CD4-positive, alpha-beta T cell treated with Interleukin-6 at 100 ng/mL for 8 hours (primary cell): ENCODE measurements around the gene AVL9.
A peak's percentile ranks its signal among the peaks of the same experiment; 100 is the strongest.
"Not testable (repeated sequence)": the region's sequence is repeated elsewhere in the genome, so short reads cannot be mapped to it uniquely, and the experiment has no call there.

ENCODE experiments used
- DNase-seq: peaks from one replicate; pipeline ENCODE4 v3.0.0-alpha.2; 2020; ENCODE audit warnings: mixed read lengths, low spot score

The AVL9 gene

GRCh38 chr7:32496052-32496813 is 944 bp downstream of the AVL9 start:
- no peak for DNase-seq

DNA sequence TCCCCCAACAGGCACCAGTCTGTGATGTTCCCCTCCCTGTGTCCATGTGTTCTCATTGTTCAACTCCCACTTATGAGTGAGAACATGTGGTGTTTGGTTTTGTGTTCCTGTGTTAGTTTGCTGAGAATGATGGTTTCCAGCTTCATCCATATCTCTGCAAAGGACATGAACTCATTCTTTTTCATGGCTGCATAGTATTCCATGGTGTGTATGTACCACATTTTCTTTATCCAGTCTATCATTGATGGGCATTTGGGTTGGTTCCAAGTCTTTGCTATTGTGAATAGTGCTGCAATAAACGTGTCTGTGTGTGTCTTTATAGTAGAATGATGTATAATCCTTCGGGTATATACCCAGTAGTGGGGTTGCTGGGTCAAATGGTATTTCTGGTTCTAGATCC is 4.5 kb downstream of the AVL9 start:
- DNase-seq = not testable (repeated sequence)

- DNase-seq = not testable (repeated sequence)
Observed at GRCh38 chr7:32500216-32500615, 4.9 kb downstream of the AVL9 start.

DNA sequence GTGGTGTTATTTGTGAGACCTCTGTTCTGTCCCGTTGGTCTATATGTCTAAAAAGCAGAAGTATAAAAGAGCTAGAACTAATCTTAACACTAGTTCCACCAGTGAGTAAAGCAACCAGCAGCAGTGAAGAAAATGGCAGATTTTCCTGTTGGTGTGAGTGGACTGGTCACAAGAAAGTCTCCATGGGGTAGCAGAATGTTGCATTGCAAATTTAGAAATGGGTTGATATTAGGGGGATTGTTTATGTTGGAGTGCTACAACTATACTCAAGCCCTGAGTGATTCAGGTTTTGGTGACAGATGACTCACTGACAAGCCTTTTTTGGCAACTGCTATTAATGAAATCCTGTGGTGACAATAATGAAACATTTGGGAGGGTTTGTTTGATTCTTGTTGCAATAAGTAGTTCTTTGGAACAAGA is 5.6 kb downstream of the AVL9 start:
- DNase-seq = no peak

DNA sequence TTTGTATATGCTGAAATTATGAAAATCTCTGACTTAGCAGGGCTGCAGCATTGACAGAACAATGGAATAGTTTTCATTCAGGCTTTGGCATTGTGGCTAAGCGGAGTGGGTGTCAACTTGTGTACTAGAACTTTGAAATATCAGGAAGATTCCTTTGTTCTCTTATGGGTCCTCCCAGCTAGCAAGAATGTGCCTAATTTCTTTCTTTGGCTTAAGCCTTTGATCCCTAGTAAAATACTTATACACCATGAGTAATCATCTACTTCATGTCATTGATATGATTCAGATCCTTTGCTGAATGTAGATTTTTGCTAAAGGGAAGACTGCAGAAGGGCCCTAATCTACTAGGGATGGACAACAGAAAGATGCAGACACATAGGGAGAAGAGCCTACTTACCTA is 6.2 kb downstream of the AVL9 start:
- no peak for DNase-seq

DNA sequence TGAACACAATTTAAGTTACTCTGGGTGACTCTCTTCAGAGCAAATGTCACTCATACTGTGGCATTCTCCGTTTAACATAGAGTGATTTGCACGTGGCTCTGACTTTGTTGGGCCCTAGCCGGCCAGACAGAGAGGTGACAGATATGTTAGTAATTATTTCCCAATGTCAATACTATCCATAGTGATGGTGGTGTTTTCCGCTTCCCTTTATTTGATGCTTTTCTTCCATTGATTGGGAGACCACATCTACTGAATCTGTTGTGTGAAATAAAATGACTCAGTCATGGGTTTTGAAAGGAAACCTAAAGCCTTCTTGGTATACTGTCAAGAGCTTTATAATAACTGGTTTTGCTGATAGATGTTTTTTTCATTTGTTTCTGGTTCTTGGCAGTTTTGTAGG is 7.4 kb downstream of the AVL9 start:
- DNase-seq = no peak

- no peak for DNase-seq
Observed at GRCh38 chr7:32506266-32507054, 11.2 kb downstream of the AVL9 start.

DNA sequence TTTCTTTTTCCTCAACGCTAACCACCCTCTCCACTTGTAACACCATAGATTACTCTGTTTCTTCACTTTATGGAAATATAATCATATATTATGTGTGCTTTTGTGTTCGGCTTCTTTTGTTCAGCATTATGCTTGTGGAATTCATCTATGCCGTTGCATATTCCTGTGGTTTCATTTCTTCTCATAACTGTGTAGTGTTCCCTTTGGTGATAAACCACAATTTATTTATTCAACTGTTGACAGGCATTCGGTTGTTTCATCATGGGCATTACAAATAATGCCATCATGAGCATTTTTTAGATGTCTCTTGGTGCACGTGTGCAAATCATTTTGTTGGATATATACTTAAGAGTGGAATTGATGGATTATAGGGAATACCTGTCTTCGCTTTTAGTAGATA is 12.1 kb downstream of the AVL9 start:
- DNase-seq = no peak

DNA sequence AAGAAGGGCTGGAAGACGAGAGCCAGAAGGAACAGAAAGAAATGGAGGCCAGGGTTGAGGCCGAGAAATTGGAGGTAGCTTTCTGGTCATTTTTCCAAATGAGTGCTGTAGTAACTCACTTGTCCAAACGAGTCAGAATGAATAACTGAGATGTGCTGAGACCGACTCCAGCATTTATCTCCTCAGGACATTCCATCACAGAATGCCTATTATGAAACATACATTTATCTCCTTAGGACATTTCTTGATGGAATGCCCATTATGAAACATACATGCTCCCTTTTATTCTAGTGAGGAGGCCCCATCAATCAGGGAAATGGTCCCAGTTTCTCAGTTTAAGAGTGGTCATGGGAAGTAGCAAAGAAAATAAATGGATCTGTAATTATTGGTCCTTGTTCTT is 16.5 kb downstream of the AVL9 start:
- DNase-seq = no peak

DNA sequence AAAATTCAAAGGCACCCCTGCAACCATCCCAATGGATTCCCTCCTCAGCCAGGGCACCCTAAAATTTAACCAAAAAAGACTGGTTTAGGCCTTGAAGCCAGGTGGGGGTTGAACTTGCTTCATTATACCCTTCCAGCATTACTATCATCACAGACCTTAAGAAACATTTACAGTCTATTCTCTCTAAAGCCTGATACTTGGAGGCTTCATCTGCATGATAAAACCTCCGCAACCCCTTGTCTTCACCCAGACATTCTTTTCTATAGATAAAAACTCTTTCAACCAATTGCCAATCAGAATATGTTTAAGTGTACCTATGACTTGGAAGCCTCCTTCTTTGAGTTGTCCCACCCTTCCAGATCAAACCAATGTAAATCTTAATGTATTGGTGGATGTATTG is 17.9 kb downstream of the AVL9 start:
- DNase-seq = no peak

- DNase-seq = peak; percentile 17
Observed at GRCh38 chr7:32515890-32516550, 20.7 kb downstream of the AVL9 start.

DNA sequence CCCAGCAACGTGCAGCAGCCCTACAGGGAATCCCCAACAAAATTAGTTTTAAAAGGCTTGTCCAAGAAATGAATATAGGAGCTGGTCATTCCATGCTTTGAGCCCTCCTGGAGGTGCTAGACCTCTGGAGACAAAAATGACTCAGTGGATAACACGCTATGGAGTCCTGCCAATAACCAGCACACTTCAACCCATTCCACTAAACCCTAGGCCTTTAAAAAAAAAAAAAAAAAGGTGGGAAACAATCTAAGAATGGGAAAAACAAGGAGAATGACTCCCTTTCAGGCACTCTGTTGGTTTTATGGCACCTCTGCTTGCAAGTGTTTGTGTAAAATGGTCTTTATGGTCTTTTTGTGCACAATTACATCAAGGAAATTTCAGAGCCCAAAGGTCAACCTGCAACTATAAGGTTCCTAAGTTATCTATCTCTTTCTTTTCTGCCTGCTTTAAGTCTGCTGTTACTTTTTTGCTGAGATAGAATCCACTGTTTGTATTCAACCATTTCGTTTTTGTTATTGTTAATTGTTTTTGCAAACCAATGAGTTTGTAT is 21.3 kb downstream of the AVL9 start:
- no peak for DNase-seq

DNA sequence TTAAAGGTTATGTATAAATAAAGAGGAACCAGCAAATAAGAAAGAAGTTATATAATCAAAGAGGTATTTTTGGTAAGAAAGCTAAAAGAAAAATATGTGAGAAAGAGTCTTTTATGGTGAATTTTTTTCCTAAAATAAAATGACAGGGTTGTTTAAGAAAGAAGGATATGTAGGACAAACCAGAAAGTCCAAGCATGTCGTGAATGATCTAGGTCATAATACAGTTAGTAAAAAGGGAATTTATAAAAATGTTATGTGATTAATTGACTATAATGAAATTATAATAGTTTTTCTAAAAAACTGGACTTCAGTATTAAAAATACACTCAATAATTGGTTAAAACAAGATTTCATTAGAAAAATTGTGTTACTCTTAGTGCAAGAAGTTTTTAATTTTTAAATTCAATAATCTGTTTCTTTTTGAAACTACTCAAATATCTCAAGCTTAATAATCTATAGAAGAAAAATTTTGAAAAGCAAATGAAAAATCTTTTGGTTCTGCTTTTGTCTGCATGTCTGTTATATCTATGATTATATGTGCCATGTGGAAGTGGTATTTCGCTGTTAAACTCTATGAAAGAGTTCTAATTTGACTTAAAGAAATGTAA is 23.3 kb downstream of the AVL9 start:
- no peak for DNase-seq

- no peak for DNase-seq
Observed at GRCh38 chr7:32519763-32520162, 24.5 kb downstream of the AVL9 start.

DNA sequence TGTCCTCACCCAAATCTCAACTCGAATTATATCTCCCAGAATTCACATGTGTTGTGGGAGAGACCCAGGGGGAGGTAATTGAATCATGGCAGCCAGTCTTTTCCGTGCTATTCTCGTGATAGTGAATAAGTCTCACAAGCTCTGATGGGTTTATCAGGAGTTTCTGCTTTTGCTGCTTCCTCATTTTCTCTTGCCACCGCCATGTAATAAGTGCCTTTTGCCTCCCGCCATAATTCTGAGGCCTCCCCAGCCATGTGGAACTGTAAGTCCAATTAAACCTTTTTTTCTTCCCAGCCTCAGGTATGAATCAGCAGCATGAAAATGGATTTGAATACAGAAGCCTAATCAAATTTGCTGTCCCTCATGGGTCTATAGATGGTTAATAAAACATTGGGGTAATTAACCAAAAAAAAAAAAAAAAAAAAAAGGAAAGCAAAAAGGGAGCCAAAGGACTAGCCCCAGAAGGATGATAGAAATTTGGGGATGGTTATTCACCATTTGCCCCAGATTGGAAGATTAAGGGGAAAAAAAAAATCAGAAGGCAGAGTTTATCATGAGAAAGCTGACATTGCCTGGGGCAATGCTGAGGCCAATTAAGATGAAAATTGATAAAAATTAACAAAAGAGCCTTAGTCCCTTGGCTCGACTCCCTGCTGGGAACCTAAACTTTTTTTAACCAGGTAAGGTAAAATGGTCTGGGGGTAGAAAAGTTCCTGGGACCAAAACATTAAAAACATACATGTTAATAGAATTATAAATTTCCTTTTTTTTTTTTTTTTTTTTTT is 27.6 kb downstream of the AVL9 start:
- DNase-seq = no peak

GRCh38 chr7:32524631-32525030 is 29.3 kb downstream of the AVL9 start:
- no peak for DNase-seq

GRCh38 chr7:32525839-32526238 is 30.6 kb downstream of the AVL9 start:
- DNase-seq = no peak

DNA sequence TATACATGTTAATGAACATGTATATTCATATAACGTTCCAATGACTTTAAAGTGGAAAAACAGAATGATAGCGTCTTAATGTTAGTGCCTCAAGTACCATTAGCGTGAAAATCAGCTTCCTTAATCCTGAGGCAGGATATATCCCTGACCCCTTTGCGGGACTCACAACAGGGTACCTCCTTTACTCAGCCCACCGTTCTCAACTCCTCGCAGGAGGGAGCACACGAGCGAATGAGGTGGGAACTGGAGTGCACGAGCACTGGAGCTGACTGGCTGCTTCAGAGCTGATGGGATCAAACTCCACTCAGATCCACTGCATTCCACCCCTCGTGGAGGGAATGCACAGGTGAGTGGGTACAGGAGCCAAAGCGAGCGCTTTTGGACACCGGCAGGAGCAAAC is 36.1 kb downstream of the AVL9 start:
- DNase-seq = no peak

DNA sequence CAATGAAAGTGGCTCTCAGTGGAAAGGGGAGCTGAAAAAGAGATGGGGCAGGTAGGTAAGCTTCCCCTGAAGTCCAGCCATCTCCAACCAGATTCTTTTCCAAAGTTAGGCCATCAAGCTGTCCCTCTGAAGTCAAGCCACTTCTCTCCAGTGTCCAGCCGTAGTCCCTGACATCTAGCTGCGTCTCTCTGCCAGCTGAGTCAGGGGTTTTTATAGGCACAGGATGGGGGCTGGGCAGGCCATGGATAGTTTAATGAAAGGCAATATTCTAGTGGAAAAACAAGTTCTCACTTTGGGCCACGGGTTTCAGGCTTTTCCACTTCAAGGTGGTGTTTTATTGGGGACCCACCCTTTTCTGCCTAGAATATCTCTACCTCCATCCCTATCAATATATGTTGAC is 36.8 kb downstream of the AVL9 start:
- no peak for DNase-seq

- DNase-seq = no peak
Observed at GRCh38 chr7:32532716-32533115, 37.4 kb downstream of the AVL9 start.

DNA sequence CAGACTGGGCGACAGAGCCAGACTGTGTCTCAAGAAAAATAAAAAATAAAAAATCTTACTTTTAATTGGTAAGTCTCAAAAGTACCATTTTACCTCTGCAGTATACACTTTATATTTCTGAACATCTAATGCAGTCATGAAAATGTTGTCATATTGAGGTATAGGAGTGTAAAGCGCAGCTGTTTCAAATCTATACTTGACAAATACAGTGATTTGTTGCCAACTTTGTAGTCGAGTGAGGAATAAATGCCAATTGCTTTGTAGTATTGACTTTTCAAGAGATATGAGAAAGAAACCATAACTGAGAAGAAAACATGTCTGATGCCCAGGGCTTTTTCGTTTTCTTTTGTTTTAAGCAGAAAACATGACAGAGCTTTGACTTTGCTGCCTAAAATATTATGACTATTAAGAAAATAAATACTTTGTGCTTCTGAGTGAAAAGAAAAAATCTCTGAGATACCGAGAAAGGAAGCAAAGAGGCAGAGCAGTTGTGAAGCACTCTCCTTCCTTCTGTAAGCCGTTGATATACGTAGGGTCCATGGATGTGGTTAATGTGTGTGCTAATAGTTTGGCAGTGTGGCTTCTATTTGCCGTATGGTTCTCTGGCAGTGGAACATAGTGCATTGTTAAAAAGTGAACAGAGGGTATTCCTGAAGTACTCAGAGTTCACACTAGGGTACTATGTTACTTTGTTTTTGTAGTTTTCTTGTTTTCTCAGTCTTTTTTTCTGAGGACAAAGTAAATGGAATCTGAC is 38.2 kb downstream of the AVL9 start:
- no peak for DNase-seq
